SK-N-SH treated with all-trans-retinoic acid at 6 μM for 48 hours (cell line): Measurements from ENCODE around the gene ADAM11.

Source experiments
- ATAC-seq: fragments of 200-7000 bp; cut with Tn5 transposase; 3 replicates; pipeline ENCODE4 v1.9.1; 2020; ENCODE audit warnings: mild to moderate bottlenecking, moderate library complexity
- ARNTL ChIP-seq: fragments of 450-650 bp; formaldehyde crosslinking; IDR thresholded peaks from 2 replicates; pipeline ENCODE4 v1.5.0; 2020; ENCODE audit warnings: low read depth, mild to moderate bottlenecking, moderate library complexity, borderline replicate concordance
- BACH2 ChIP-seq: fragments of 250-450 bp; sonication (Bioruptor Pico); IDR thresholded peaks from 2 replicates; pipeline ENCODE4 v1.9.0; 2021; ENCODE audit warnings: mild to moderate bottlenecking, borderline replicate concordance
- CREB5 ChIP-seq: fragments of 250-450 bp; sonication (Bioruptor Pico); IDR thresholded peaks from 2 replicates; pipeline ENCODE4 v1.5.1; 2020; ENCODE audit warnings: low read depth, mild to moderate bottlenecking, moderate library complexity
- CSDC2 ChIP-seq: fragments of 250-450 bp; sonication (Bioruptor Pico); IDR thresholded peaks from 2 replicates; pipeline ENCODE4 v1.5.0; 2020; ENCODE audit warnings: mild to moderate bottlenecking, moderate library complexity
- CSRNP3 ChIP-seq: fragments of 250-450 bp; sonication (Bioruptor Pico); IDR thresholded peaks from 2 replicates; pipeline ENCODE4 v1.5.1; 2021; ENCODE audit warnings: mild to moderate bottlenecking, moderate library complexity
- ESRRG ChIP-seq: fragments of 250-450 bp; sonication (Bioruptor Pico); IDR thresholded peaks from 2 replicates; pipeline ENCODE4 v1.6.1; 2021; ENCODE audit warnings: mild to moderate bottlenecking
- GLIS3 ChIP-seq: fragments of 250-450 bp; sonication (Bioruptor Pico); IDR thresholded peaks from 2 replicates; pipeline ENCODE4 v1.5.0; 2020; ENCODE audit warnings: mild to moderate bottlenecking, moderate library complexity
- OSR1 ChIP-seq: fragments of 250-450 bp; sonication (Bioruptor Pico); IDR thresholded peaks from 2 replicates; pipeline ENCODE4 v1.8.0; 2022; ENCODE audit warnings: moderate library complexity, mild to moderate bottlenecking, inconsistent platforms
- POU6F1 ChIP-seq: fragments of 250-450 bp; sonication (Bioruptor Pico); IDR thresholded peaks from 2 replicates; pipeline ENCODE4 v1.8.0; 2021; ENCODE audit warnings: low read depth, mild to moderate bottlenecking, moderate library complexity, borderline replicate concordance
- PPARA ChIP-seq: fragments of 250-450 bp; sonication (Bioruptor Pico); IDR thresholded peaks from 2 replicates; pipeline ENCODE4 v1.5.0; 2020; ENCODE audit warnings: mild to moderate bottlenecking, borderline replicate concordance
- RARB ChIP-seq: fragments of 250-450 bp; sonication (Bioruptor Pico); IDR thresholded peaks from 2 replicates; pipeline ENCODE4 v1.8.0; 2021; ENCODE audit warnings: mild to moderate bottlenecking, moderate library complexity
- SNAI2 ChIP-seq: fragments of 250-450 bp; sonication (Bioruptor Pico); IDR thresholded peaks from 2 replicates; pipeline ENCODE4 v1.5.0; 2020; ENCODE audit warnings: mild to moderate bottlenecking, moderate library complexity
- TCF4 ChIP-seq: fragments of 250-450 bp; sonication (Bioruptor Pico); IDR thresholded peaks from 2 replicates; pipeline ENCODE4 v1.8.0; 2021; ENCODE audit warnings: mild to moderate bottlenecking, moderate library complexity, borderline replicate concordance
- TOX ChIP-seq: fragments of 250-450 bp; sonication (Bioruptor Pico); IDR thresholded peaks from 2 replicates; pipeline ENCODE4 v1.8.0; 2021; ENCODE audit warnings: mild to moderate bottlenecking, moderate library complexity, borderline replicate concordance
- ZC3H10 ChIP-seq: fragments of 250-450 bp; sonication (Bioruptor Pico); IDR thresholded peaks from 2 replicates; pipeline ENCODE4 v1.5.1; 2021; ENCODE audit warnings: mild to moderate bottlenecking, moderate library complexity
- ZFP3 ChIP-seq: fragments of 250-450 bp; sonication (Bioruptor Pico); IDR thresholded peaks from 2 replicates; pipeline ENCODE4 v1.5.0; 2020; ENCODE audit warnings: mild to moderate bottlenecking, moderate library complexity
- ZFP30 ChIP-seq: fragments of 450-650 bp; formaldehyde crosslinking; IDR thresholded peaks from 2 replicates; pipeline ENCODE4 v1.5.0; 2022; ENCODE audit warnings: mild to moderate bottlenecking, moderate library complexity
- ZNF565 ChIP-seq: fragments of 450-650 bp; formaldehyde crosslinking; conservative IDR thresholded peaks from 2 replicates; pipeline ENCODE4 v1.5.0; 2020; ENCODE audit warnings: low read depth, mild to moderate bottlenecking, moderate library complexity
- ZNF70 ChIP-seq: fragments of 450-650 bp; formaldehyde crosslinking; IDR thresholded peaks from 2 replicates; pipeline ENCODE4 v1.5.0; 2020; ENCODE audit warnings: mild to moderate bottlenecking, moderate library complexity
- ZNF8 ChIP-seq: fragments of 450-650 bp; formaldehyde crosslinking; IDR thresholded peaks from 2 replicates; pipeline ENCODE4 v1.5.0; 2020; ENCODE audit warnings: mild to moderate bottlenecking, moderate library complexity
- TF ChIP-seq, protein P1 (sequence below): fragments of 250-450 bp; sonication (Bioruptor Pico); IDR thresholded peaks from 2 replicates; pipeline ENCODE4 v1.8.0; 2020; ENCODE audit warnings: mild to moderate bottlenecking, moderate library complexity, borderline replicate concordance

ADAM11 gene

GRCh38 chr17:44774271-44775135 lies 15.7 kb downstream of the ADAM11 start:
- TF ChIP-seq CREB5 (CRISPR knock-in tag) (no peak), PPARA (CRISPR knock-in tag) (no peak), ZNF70 (CRISPR knock-in tag) (no peak), GLIS3 (no peak), ARNTL (no peak), RARB (CRISPR knock-in tag) (no peak), ESRRG (CRISPR knock-in tag) (no peak), ZFP30 (CRISPR knock-in tag) (no peak), SNAI2 (CRISPR knock-in tag) (no peak), BACH2 (CRISPR knock-in tag) (no peak), ZC3H10 (no peak), OSR1 (CRISPR knock-in tag) (no peak), ZFP3 (CRISPR knock-in tag) (no peak), ZNF8 (CRISPR knock-in tag) (no peak), ZNF565 (CRISPR knock-in tag) (no peak), CSRNP3 (no peak), TOX (CRISPR knock-in tag) (no peak), CSDC2 (CRISPR knock-in tag) (no peak), POU6F1 (CRISPR knock-in tag) (no peak)
- TF ChIP-seq, protein P1, sequence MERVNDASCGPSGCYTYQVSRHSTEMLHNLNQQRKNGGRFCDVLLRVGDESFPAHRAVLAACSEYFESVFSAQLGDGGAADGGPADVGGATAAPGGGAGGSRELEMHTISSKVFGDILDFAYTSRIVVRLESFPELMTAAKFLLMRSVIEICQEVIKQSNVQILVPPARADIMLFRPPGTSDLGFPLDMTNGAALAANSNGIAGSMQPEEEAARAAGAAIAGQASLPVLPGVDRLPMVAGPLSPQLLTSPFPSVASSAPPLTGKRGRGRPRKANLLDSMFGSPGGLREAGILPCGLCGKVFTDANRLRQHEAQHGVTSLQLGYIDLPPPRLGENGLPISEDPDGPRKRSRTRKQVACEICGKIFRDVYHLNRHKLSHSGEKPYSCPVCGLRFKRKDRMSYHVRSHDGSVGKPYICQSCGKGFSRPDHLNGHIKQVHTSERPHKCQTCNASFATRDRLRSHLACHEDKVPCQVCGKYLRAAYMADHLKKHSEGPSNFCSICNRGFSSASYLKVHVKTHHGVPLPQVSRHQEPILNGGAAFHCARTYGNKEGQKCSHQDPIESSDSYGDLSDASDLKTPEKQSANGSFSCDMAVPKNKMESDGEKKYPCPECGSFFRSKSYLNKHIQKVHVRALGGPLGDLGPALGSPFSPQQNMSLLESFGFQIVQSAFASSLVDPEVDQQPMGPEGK, result no peak
- ATAC-seq, result peak; percentile 72

- ATAC-seq, result peak; percentile 93
- TF ChIP-seq ARNTL, result no peak
- no peak for TF ChIP-seq BACH2 (CRISPR knock-in tag)
- TF ChIP-seq GLIS3, result no peak
- TF ChIP-seq ZNF8 (CRISPR knock-in tag), result no peak
- TF ChIP-seq ZFP30 (CRISPR knock-in tag), result no peak
- no peak for TF ChIP-seq ZFP3 (CRISPR knock-in tag)
- no peak for TF ChIP-seq CSRNP3
- no peak for TF ChIP-seq ZNF565 (CRISPR knock-in tag)
- TF ChIP-seq TCF4 (CRISPR knock-in tag), result no peak
- TF ChIP-seq PPARA (CRISPR knock-in tag), result no peak
- no peak for TF ChIP-seq CSDC2 (CRISPR knock-in tag)
- TF ChIP-seq CREB5 (CRISPR knock-in tag), result no peak
- TF ChIP-seq POU6F1 (CRISPR knock-in tag), result no peak
- no peak for TF ChIP-seq SNAI2 (CRISPR knock-in tag)
- TF ChIP-seq ESRRG (CRISPR knock-in tag), result no peak
- TF ChIP-seq RARB (CRISPR knock-in tag), result no peak
- TF ChIP-seq, protein P1, result no peak
These were observed 16.5 kb downstream of the ADAM11 start for GRCh38 chr17:44775136-44775837.
